HG03066 (cell line): ENCODE measurements around the gene RASGRP2.

ENCODE experiments used
- ATAC-seq: cut with Tn5 transposase; IDR thresholded peaks from one replicate; pipeline ENCODE4 v1.9.1; 2021; ENCODE audit warnings: low read depth; ENCODE audit not compliant: unreplicated experiment

The RASGRP2 gene

GRCh38 chr11:64720640-64721358 is 23.1 kb downstream of the RASGRP2 start:
- ATAC-seq: no peak

GRCh38 chr11:64720167-64720566 is 23.8 kb downstream of the RASGRP2 start:
- no peak for ATAC-seq

GRCh38 chr11:64719406-64719805 is 24.5 kb downstream of the RASGRP2 start:
- ATAC-seq: no peak

GRCh38 chr11:64718780-64719124 is 25.2 kb downstream of the RASGRP2 start:
- no peak for ATAC-seq

- no peak for ATAC-seq
Observed at GRCh38 chr11:64718084-64718779, 25.7 kb downstream of the RASGRP2 start.

GRCh38 chr11:64717268-64717578 is 26.7 kb downstream of the RASGRP2 start:
- no peak for ATAC-seq

GRCh38 chr11:64716473-64717267 is 27.3 kb downstream of the RASGRP2 start:
- no peak for ATAC-seq

- ATAC-seq: no peak
Observed at GRCh38 chr11:64715756-64716472, 28.0 kb downstream of the RASGRP2 start.

GRCh38 chr11:64715110-64715509 is 28.8 kb downstream of the RASGRP2 start:
- no peak for ATAC-seq

- no peak for ATAC-seq
Observed at GRCh38 chr11:64714666-64715065, 29.3 kb downstream of the RASGRP2 start.

- no peak for ATAC-seq
Observed at GRCh38 chr11:64713781-64714363, 30.1 kb downstream of the RASGRP2 start.

GRCh38 chr11:64713016-64713707 is 30.8 kb downstream of the RASGRP2 start:
- no peak for ATAC-seq

GRCh38 chr11:64712430-64713015 is 31.4 kb downstream of the RASGRP2 start:
- ATAC-seq: no peak

- ATAC-seq: no peak
Observed at GRCh38 chr11:64711956-64712362, 32.0 kb downstream of the RASGRP2 start.

GRCh38 chr11:64711138-64711955 is 32.6 kb downstream of the RASGRP2 start:
- ATAC-seq: no peak

- ATAC-seq: no peak
Observed at GRCh38 chr11:64710418-64711137, 33.4 kb downstream of the RASGRP2 start.

- no peak for ATAC-seq
Observed at GRCh38 chr11:64705501-64705900, 38.4 kb downstream of the RASGRP2 start.

- ATAC-seq: no peak
Observed at GRCh38 chr11:64703048-64703447, 40.9 kb downstream of the RASGRP2 start.
